Esophagus squamous epithelium (tissue), 4 donors: ENCODE data around the gene GSG1L.

ENCODE experiments used
- CTCF ChIP-seq, 6 experiments: fragments of 450-650 bp in 4 of 6; fragments of 200-600 bp in 2 of 6; sonication (generic) in 2 of 6; IDR thresholded peaks; one replicate each; pipeline ENCODE4 v1.5.1; 2016 to 2019; ENCODE audit warnings: antibody characterized with exemption in 6 of 6, mild to moderate bottlenecking in 4 of 6, moderate library complexity in 4 of 6
- POLR2A ChIP-seq, 4 donors: fragments of 450-650 bp; IDR thresholded peaks; one replicate each; pipeline ENCODE4 v1.6.1; 2017; ENCODE audit warnings: antibody characterized with exemption in 4 of 4, mild to moderate bottlenecking in 4 of 4, moderate library complexity in 3 of 4

- no peak for TF ChIP-seq CTCF (IDR thresholded peaks at IDR 0.05)
- no peak for TF ChIP-seq POLR2A (IDR thresholded peaks at IDR 0.05)
These were observed 26.5 kb upstream of the GSG1L start for GRCh38 chr16:28089992-28090365.
